H1 (cell line): Measurements from ENCODE around the gene OGFOD3.

ENCODE experiments used
- CHD2 ChIP-seq: IDR thresholded peaks from 2 replicates; pipeline ENCODE4 v1.6.1; 2012; ENCODE audit warnings: low read length, improper control_type of control experiment
- HDAC6 ChIP-seq: IDR thresholded peaks from one replicate; pipeline ENCODE4 v1.7.1; 2012; ENCODE audit warnings: low read depth, mild to moderate bottlenecking, inconsistent platforms, low read length, moderate library complexity
- POLR2A ChIP-seq, 2 experiments: IDR thresholded peaks; 1 replicate in 1 of 2; 2 replicates in 1 of 2; pipeline ENCODE4 v1.6.1; 2011; ENCODE audit warnings: low read depth in 2 of 2, low read length in 2 of 2, mild to moderate bottlenecking in 2 of 2; ENCODE audit errors: control extremely low read depth in 1 of 2
- RFX5 ChIP-seq: IDR thresholded peaks from 2 replicates; pipeline ENCODE4 v1.6.1; 2011; ENCODE audit warnings: low read depth, low read length, improper control_type of control experiment, borderline replicate concordance
- TF ChIP-seq, protein P1 (sequence below), 3 experiments: IDR thresholded peaks; 1 replicate in 2 of 3; 2 replicates in 1 of 3; pipeline versions ENCODE4 v1.5.1 to v1.6.1; 2011; ENCODE audit warnings: low read length in 3 of 3, mild to moderate bottlenecking in 3 of 3, inconsistent platforms in 2 of 3, low read depth in 1 of 3, moderate library complexity in 1 of 3; ENCODE audit not compliant: insufficient read depth in 1 of 3; ENCODE audit errors: control extremely low read depth in 1 of 3

DNA sequence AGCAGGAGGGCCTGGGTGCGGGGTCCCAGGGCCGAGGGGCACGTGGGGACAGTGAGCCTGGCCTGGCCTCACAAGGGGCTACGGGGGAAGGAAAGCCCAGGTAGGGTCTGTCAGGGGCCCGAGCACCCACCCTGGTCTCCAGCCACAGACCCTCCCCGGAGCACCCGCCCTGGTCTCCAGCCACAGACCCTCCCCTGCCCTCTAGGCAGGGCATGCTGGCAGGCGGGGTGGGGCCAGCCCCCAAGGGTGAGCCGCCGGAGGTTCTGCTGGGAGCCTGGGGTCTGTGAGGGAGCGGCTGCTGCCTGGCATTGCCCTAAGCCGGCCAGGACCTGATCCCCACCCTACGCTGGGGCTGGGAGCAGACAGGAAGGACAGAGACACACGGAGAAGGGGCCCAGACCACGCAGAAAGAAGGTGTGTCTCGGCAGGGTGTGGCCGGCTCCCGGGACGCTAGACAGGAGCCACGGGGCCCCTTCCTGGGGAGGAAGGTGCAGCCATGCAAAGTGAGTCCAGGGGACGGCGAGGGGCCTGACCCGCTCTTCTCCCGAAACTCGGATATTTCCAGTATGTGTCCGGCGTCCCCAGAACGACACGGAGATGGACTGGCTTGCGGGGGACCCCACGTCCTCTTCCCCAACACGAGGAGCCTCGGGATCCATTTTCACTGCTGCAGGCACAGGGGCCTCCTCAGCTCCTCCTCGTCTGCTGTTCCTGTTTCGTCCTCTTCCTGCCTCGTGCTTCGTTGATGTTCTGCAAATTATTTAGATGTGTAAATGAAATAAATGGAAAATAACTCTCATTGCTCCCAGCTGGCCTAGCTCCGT, 31.3 kb downstream of the OGFOD3 start:
- TF ChIP-seq HDAC6 = no peak
- TF ChIP-seq CHD2 = no peak
- TF ChIP-seq, protein P1, sequence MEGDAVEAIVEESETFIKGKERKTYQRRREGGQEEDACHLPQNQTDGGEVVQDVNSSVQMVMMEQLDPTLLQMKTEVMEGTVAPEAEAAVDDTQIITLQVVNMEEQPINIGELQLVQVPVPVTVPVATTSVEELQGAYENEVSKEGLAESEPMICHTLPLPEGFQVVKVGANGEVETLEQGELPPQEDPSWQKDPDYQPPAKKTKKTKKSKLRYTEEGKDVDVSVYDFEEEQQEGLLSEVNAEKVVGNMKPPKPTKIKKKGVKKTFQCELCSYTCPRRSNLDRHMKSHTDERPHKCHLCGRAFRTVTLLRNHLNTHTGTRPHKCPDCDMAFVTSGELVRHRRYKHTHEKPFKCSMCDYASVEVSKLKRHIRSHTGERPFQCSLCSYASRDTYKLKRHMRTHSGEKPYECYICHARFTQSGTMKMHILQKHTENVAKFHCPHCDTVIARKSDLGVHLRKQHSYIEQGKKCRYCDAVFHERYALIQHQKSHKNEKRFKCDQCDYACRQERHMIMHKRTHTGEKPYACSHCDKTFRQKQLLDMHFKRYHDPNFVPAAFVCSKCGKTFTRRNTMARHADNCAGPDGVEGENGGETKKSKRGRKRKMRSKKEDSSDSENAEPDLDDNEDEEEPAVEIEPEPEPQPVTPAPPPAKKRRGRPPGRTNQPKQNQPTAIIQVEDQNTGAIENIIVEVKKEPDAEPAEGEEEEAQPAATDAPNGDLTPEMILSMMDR (IDR thresholded peaks at IDR 0.05; ENCODE audit: control extremely low read depth in 1 of 3, insufficient read depth in 1 of 3, low read depth in 1 of 3, low read length in 3 of 3) = no peak
- TF ChIP-seq POLR2A (IDR thresholded peaks at IDR 0.05; ENCODE audit: control extremely low read depth in 1 of 2, low read depth in 2 of 2, low read length in 2 of 2) = no peak
- no peak for TF ChIP-seq RFX5
